ENCODE data around the gene CLCF1. TPM values are rescaled to one million over a fixed set of nuclear protein-coding genes. Genes with fewer than 3 reads are reported as not detected.

Gene CLCF1
- total and polyA plus RNA-seq, 2 of the 13 experiments (the other 11 are each of a cell fraction or from before 2014, with no cell fraction given): 0.49 to 0.78 TPM

DNA sequence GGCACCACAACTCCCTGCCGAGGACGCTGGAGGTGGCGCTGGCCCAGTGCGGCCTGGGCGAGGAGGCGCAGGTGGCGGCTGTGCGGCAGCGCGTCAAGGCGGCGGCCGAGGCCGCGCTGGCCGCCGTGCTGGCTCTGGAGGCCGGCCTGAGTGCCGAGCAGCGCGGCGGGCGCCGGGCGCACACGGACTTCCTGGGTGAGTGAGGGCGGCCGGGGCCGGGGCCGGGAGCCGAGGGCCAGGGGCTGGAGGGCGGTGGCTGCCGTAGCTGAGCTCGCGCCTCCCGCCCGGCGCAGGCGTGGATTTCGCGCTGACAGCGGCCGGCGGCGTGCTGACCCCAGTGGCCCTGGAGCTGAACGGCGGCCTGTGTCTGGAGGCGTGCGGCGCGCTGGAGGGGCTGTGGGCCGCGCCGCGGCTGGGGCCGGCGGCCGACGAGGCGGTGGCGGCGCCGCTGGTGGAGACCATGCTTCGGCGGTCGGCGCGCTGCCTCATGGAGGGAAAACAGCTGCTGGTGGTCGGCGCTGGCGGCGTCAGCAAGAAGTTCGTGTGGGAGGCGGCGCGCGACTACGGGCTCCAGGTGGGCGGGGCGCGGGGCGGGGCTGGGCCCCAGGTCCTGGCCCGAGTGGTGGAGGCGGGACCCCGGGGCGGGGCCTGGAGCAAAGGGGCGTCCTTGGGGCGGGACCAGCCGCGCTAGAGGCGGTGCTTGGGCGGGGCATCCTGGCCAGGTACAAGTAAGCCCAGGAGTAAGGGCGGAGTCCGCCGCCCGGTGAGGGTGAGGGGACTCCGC lies 47.4 kb upstream of the CLCF1 start (continued):
- TF ChIP-seq, protein P1, sequence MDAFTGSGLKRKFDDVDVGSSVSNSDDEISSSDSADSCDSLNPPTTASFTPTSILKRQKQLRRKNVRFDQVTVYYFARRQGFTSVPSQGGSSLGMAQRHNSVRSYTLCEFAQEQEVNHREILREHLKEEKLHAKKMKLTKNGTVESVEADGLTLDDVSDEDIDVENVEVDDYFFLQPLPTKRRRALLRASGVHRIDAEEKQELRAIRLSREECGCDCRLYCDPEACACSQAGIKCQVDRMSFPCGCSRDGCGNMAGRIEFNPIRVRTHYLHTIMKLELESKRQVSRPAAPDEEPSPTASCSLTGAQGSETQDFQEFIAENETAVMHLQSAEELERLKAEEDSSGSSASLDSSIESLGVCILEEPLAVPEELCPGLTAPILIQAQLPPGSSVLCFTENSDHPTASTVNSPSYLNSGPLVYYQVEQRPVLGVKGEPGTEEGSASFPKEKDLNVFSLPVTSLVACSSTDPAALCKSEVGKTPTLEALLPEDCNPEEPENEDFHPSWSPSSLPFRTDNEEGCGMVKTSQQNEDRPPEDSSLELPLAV (CRISPR knock-in tag; conservative IDR thresholded peaks at IDR 0.05; ENCODE audit: low read depth): 0 out of 2 replicates have a peak, but pooled peaks have one; percentile 61
- TF ChIP-seq HDAC6 (IDR thresholded peaks at IDR 0.05; ENCODE audit: low read depth, low read length) (no peak), HES4 (CRISPR knock-in tag; IDR thresholded peaks at IDR 0.05; ENCODE audit: borderline replicate concordance) (peak; percentile 92), MYC (CRISPR knock-in tag; IDR thresholded peaks at IDR 0.05; ENCODE audit: borderline replicate concordance) (0 out of 2 replicates have a peak, but pooled peaks have one; percentile 29), PAWR (CRISPR knock-in tag; IDR thresholded peaks at IDR 0.05; ENCODE audit: borderline replicate concordance) (no peak), NAIF1 (CRISPR knock-in tag; IDR thresholded peaks at IDR 0.05; ENCODE audit: borderline replicate concordance) (no peak), ZBTB21 (CRISPR knock-in tag; IDR thresholded peaks at IDR 0.05) (no peak), ZNF562 (CRISPR knock-in tag; IDR thresholded peaks at IDR 0.05; ENCODE audit: borderline replicate concordance) (peak; percentile 34; the same call in 1 of the 2 replicates), NR2C2 (CRISPR knock-in tag; IDR thresholded peaks at IDR 0.05; ENCODE audit: borderline replicate concordance) (no peak), NFIB (CRISPR knock-in tag; IDR thresholded peaks at IDR 0.05; ENCODE audit: borderline replicate concordance) (no peak), ERF (CRISPR knock-in tag; IDR thresholded peaks at IDR 0.05) (no peak; the same call in 1 of the 2 replicates), ZBTB38 (CRISPR knock-in tag; IDR thresholded peaks at IDR 0.05) (0 out of 2 replicates have a peak, but pooled peaks have one; percentile 18), PRPF4 (IDR thresholded peaks at IDR 0.05; ENCODE audit: low read depth, low read length, poor library complexity, severe bottlenecking) (no peak), ZNF468 (CRISPR knock-in tag; IDR thresholded peaks at IDR 0.05) (no peak), HNRNPH1 (optimal IDR thresholded peaks at IDR 0.05; ENCODE audit: low read depth, low read length) (no peak), ZNF232 (CRISPR knock-in tag; IDR thresholded peaks at IDR 0.05; ENCODE audit: borderline replicate concordance) (no peak), ZSCAN22 (CRISPR knock-in tag; IDR thresholded peaks at IDR 0.05) (no peak)
- TF ChIP-seq, protein P2, sequence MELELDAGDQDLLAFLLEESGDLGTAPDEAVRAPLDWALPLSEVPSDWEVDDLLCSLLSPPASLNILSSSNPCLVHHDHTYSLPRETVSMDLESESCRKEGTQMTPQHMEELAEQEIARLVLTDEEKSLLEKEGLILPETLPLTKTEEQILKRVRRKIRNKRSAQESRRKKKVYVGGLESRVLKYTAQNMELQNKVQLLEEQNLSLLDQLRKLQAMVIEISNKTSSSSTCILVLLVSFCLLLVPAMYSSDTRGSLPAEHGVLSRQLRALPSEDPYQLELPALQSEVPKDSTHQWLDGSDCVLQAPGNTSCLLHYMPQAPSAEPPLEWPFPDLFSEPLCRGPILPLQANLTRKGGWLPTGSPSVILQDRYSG (CRISPR knock-in tag; IDR thresholded peaks at IDR 0.05): peak; percentile 80
- TF ChIP-seq, protein P3, sequence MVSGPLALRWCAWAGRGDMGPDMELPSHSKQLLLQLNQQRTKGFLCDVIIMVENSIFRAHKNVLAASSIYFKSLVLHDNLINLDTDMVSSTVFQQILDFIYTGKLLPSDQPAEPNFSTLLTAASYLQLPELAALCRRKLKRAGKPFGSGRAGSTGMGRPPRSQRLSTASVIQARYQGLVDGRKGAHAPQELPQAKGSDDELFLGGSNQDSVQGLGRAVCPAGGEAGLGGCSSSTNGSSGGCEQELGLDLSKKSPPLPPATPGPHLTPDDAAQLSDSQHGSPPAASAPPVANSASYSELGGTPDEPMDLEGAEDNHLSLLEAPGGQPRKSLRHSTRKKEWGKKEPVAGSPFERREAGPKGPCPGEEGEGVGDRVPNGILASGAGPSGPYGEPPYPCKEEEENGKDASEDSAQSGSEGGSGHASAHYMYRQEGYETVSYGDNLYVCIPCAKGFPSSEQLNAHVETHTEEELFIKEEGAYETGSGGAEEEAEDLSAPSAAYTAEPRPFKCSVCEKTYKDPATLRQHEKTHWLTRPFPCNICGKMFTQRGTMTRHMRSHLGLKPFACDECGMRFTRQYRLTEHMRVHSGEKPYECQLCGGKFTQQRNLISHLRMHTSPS (CRISPR knock-in tag; IDR thresholded peaks at IDR 0.05; ENCODE audit: low read depth): no peak
- TF ChIP-seq, protein P4, sequence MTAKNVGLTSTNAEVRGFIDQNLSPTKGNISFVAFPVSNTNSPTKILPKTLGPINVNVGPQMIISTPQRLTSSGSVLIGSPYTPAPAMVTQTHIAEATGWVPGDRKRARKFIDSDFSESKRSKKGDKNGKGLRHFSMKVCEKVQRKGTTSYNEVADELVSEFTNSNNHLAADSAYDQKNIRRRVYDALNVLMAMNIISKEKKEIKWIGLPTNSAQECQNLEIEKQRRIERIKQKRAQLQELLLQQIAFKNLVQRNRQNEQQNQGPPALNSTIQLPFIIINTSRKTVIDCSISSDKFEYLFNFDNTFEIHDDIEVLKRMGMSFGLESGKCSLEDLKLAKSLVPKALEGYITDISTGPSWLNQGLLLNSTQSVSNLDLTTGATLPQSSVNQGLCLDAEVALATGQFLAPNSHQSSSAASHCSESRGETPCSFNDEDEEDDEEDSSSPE (CRISPR knock-in tag; IDR thresholded peaks at IDR 0.05): peak; percentile 40; the same call in 1 of the 2 replicates
- TF ChIP-seq, protein P5, sequence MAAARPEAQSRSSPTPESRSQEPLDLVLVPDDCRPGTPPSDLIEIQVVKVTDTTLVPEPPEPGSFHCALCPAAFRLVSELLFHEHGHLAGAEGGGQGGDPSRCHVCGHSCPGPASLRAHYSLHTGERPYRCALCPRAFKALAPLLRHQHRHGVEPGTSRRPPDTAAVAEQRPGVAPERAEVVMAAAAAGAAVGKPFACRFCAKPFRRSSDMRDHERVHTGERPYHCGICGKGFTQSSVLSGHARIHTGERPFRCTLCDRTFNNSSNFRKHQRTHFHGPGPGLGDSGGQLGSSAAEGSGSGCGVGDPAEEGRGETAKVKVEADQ (CRISPR knock-in tag; IDR thresholded peaks at IDR 0.05; ENCODE audit: borderline replicate concordance): no peak

Data from HepG2 (cell line).